ENCODE data around the gene SLC17A1. TPM values are rescaled to one million over a fixed set of nuclear protein-coding genes. Genes with fewer than 3 reads are reported as not detected.

The SLC17A1 gene
- polyA plus RNA-seq, 1 donor (not counting 4 experiments of a cell fraction or from before 2014, with no cell fraction given), result not detected

GRCh38 chr6:25769983-25770382 lies 61.9 kb downstream of the SLC17A1 start:
- H3K9me3 ChIP-seq (ENCODE audit: control insufficient read depth, low read depth, low read length), result no peaks in the 10 kb centered on the region

GRCh38 chr6:25768566-25768965 lies 63.3 kb downstream of the SLC17A1 start:
- no peak for DNase-seq (ENCODE audit: low read depth, low spot score)
- no peak for FAIRE-seq
- H3K9ac ChIP-seq (ENCODE audit: control insufficient read depth, extremely low read depth, insufficient read depth, low read length), result no peak overlapping the region
- H4K20me1 ChIP-seq (ENCODE audit: control insufficient read depth, extremely low read depth, insufficient read depth, low read length), result no peaks in the 10 kb centered on the region
- no peaks in the 10 kb centered on the region for H3K79me2 ChIP-seq (ENCODE audit: control insufficient read depth, insufficient read depth, low read length)
- H3K36me3 ChIP-seq (ENCODE audit: control insufficient read depth in 2 of 2, extremely low read depth in 1 of 2, insufficient read depth in 2 of 2, low read length in 2 of 2), result no peaks in the 10 kb centered on the region
- H3K4me3 ChIP-seq (ENCODE audit: control insufficient read depth in 2 of 3, extremely low read depth in 1 of 3, insufficient read depth in 2 of 3, low read depth in 1 of 3, low read length in 3 of 3), result no peak overlapping the region
- H2AFZ ChIP-seq (ENCODE audit: control insufficient read depth, low read length), result no peak overlapping the region
- TF ChIP-seq CTCF (optimal IDR thresholded peaks at IDR 0.05 in 1 of 3, IDR thresholded peaks at IDR 0.05 in 1 of 3, conservative IDR thresholded peaks at IDR 0.05 in 1 of 3; ENCODE audit: extremely low read depth in 1 of 3, insufficient read depth in 2 of 3, low read length in 3 of 3) (no peak), EZH2 (IDR thresholded peaks at IDR 0.05; ENCODE audit: low read length) (no peak)
- no peak overlapping the region for H3K27ac ChIP-seq (ENCODE audit: control insufficient read depth, insufficient read depth, low read length)
- H3K27me3 ChIP-seq (ENCODE audit: control insufficient read depth, extremely low read depth, insufficient read depth, low read length), result peaks cover 2% of the 10 kb centered on the region
- no peaks in the 10 kb centered on the region for H3K4me1 ChIP-seq (ENCODE audit: control insufficient read depth, extremely low read depth, insufficient read depth, low read length)
- dilution Hi-C loops (cut with MboI; ENCODE audit: extremely low pct_ligation_motif_present, low sequenced_read_pairs), result no loop called here
- H3K9me1 ChIP-seq (ENCODE audit: control insufficient read depth, extremely low read depth, insufficient read depth, low read length), result no peaks in the 10 kb centered on the region
- H3K9me3 ChIP-seq (ENCODE audit: control insufficient read depth, low read depth, low read length), result no peaks in the 10 kb centered on the region
- H3K4me2 ChIP-seq (ENCODE audit: control insufficient read depth, extremely low read depth, insufficient read depth, low read depth, low read length), result no peak overlapping the region

More at GRCh38 chr6:25769983-25770382, 61.9 kb downstream of the SLC17A1 start:
- Histone ChIP-seq H3K27me3 (ENCODE audit: control insufficient read depth, extremely low read depth, insufficient read depth, low read length) (peaks cover 2% of the 10 kb centered on the region), H3K9me1 (ENCODE audit: control insufficient read depth, extremely low read depth, insufficient read depth, low read length) (no peaks in the 10 kb centered on the region), H3K9ac (ENCODE audit: control insufficient read depth, extremely low read depth, insufficient read depth, low read length) (no peak overlapping the region), H3K36me3 (ENCODE audit: control insufficient read depth in 2 of 2, extremely low read depth in 1 of 2, insufficient read depth in 2 of 2, low read length in 2 of 2) (no peaks in the 10 kb centered on the region), H2AFZ (ENCODE audit: control insufficient read depth, low read length) (no peak overlapping the region), H4K20me1 (ENCODE audit: control insufficient read depth, extremely low read depth, insufficient read depth, low read length) (no peaks in the 10 kb centered on the region), H3K27ac (ENCODE audit: control insufficient read depth, insufficient read depth, low read length) (no peak overlapping the region), H3K4me3 (ENCODE audit: control insufficient read depth in 2 of 3, extremely low read depth in 1 of 3, insufficient read depth in 2 of 3, low read depth in 1 of 3, low read length in 3 of 3) (no peak overlapping the region), H3K4me2 (ENCODE audit: control insufficient read depth, extremely low read depth, insufficient read depth, low read depth, low read length) (no peak overlapping the region), H3K79me2 (ENCODE audit: control insufficient read depth, insufficient read depth, low read length) (no peaks in the 10 kb centered on the region), H3K4me1 (ENCODE audit: control insufficient read depth, extremely low read depth, insufficient read depth, low read length) (no peaks in the 10 kb centered on the region)
- TF ChIP-seq EZH2 (IDR thresholded peaks at IDR 0.05; ENCODE audit: low read length) (no peak), CTCF (optimal IDR thresholded peaks at IDR 0.05 in 1 of 3, IDR thresholded peaks at IDR 0.05 in 1 of 3, conservative IDR thresholded peaks at IDR 0.05 in 1 of 3; ENCODE audit: extremely low read depth in 1 of 3, insufficient read depth in 2 of 3, low read length in 3 of 3) (no peak)
- dilution Hi-C loops (cut with MboI; ENCODE audit: extremely low pct_ligation_motif_present, low sequenced_read_pairs), result no loop called here
- DNase-seq (ENCODE audit: low read depth, low spot score), result no peak
- FAIRE-seq, result peak; percentile 60

Measured in keratinocyte (primary cell).